H9 (cell line): ENCODE data around the gene GPC3. TPM values are rescaled to one million over a fixed set of nuclear protein-coding genes. Genes with fewer than 3 reads are reported as not detected.

ENCODE experiments used
- DNase-seq: peaks from one replicate; pipeline ENCODE4 v3.0.0-alpha.2; 2017
- H2AFZ ChIP-seq: one replicate; pipeline ENCODE4 v1.6.1; 2013; ENCODE audit warnings: mild to moderate bottlenecking, low read length, control low read depth, moderate library complexity
- H2AK5ac ChIP-seq: 2 replicates; pipeline ENCODE4 v1.6.1; 2013; ENCODE audit warnings: low read length, control low read depth, mixed read lengths; ENCODE audit not compliant: insufficient read length
- H2BK120ac ChIP-seq: one replicate; pipeline ENCODE4 v1.6.1; 2013; ENCODE audit warnings: low read depth, mild to moderate bottlenecking, low read length, control low read depth, inconsistent platforms; ENCODE audit not compliant: poor library complexity, severe bottlenecking
- H2BK12ac ChIP-seq: 2 replicates; pipeline ENCODE4 v1.6.1; 2013; ENCODE audit warnings: low read length, control low read depth, mixed read lengths, low read depth; ENCODE audit not compliant: insufficient read length
- H2BK15ac ChIP-seq: 2 replicates; pipeline ENCODE4 v1.6.1; 2013; ENCODE audit warnings: low read depth, low read length, control low read depth
- H2BK20ac ChIP-seq: one replicate; pipeline ENCODE4 v1.6.1; 2013; ENCODE audit warnings: low read depth, mild to moderate bottlenecking, low read length, control low read depth, inconsistent platforms; ENCODE audit not compliant: poor library complexity, severe bottlenecking
- H2BK5ac ChIP-seq: 2 replicates; pipeline ENCODE4 v1.6.1; 2013; ENCODE audit warnings: low read length, control low read depth, mixed read lengths; ENCODE audit not compliant: insufficient read length
- H3K14ac ChIP-seq: 2 replicates; pipeline ENCODE4 v1.6.1; 2013; ENCODE audit warnings: low read length, control low read depth; ENCODE audit not compliant: insufficient read depth
- H3K18ac ChIP-seq: 2 replicates; pipeline ENCODE4 v1.6.1; 2013; ENCODE audit warnings: low read depth, mild to moderate bottlenecking, mixed read lengths, low read length, control low read depth; ENCODE audit not compliant: insufficient read length
- H3K23ac ChIP-seq: 2 replicates; pipeline ENCODE4 v1.6.1; 2013; ENCODE audit warnings: low read length, control low read depth, mixed read lengths, low read depth; ENCODE audit not compliant: insufficient read length
- H3K23me2 ChIP-seq: 2 replicates; pipeline ENCODE4 v1.6.1; 2013; ENCODE audit warnings: low read depth, mild to moderate bottlenecking, mixed read lengths, low read length, control low read depth; ENCODE audit not compliant: insufficient read length, poor library complexity, severe bottlenecking
- H3K27ac ChIP-seq: 2 replicates; pipeline ENCODE4 v1.5.1; 2013; ENCODE audit warnings: low read length, control low read depth, mixed read lengths, low read depth; ENCODE audit not compliant: insufficient read length
- H3K27me3 ChIP-seq: 2 replicates; pipeline ENCODE4 v1.6.1; 2013; ENCODE audit warnings: low read length, control low read depth, inconsistent platforms; ENCODE audit not compliant: insufficient read depth
- H3K4ac ChIP-seq: 2 replicates; pipeline ENCODE4 v1.6.1; 2013; ENCODE audit warnings: low read depth, mild to moderate bottlenecking, control low read depth, inconsistent platforms, low read length, moderate library complexity
- H3K4me1 ChIP-seq: 2 replicates; pipeline ENCODE4 v1.6.1; 2013; ENCODE audit warnings: low read length, control low read depth, inconsistent platforms; ENCODE audit not compliant: insufficient read depth
- H3K4me2 ChIP-seq: 2 replicates; pipeline ENCODE4 v1.6.1; 2013; ENCODE audit warnings: low read length, control low read depth, mixed read lengths; ENCODE audit not compliant: insufficient read length, insufficient read depth
- H3K56ac ChIP-seq: 2 replicates; pipeline ENCODE4 v1.6.1; 2013; ENCODE audit warnings: low read depth, mild to moderate bottlenecking, mixed read lengths, low read length, control low read depth; ENCODE audit not compliant: insufficient read length
- H3K79me1 ChIP-seq: 2 replicates; pipeline ENCODE4 v1.6.1; 2013; ENCODE audit warnings: low read depth, mild to moderate bottlenecking, moderate library complexity, low read length, control low read depth, inconsistent platforms; ENCODE audit not compliant: insufficient read depth, poor library complexity, severe bottlenecking
- H3K79me2 ChIP-seq: 2 replicates; pipeline ENCODE4 v1.6.1; 2013; ENCODE audit warnings: low read length, control low read depth, inconsistent platforms; ENCODE audit not compliant: insufficient read depth
- H3K9ac ChIP-seq: 2 replicates; pipeline ENCODE4 v1.6.1; 2013; ENCODE audit warnings: low read length, control low read depth, mixed read lengths; ENCODE audit not compliant: insufficient read length; ENCODE audit errors: extremely low read depth
- H3K9me3 ChIP-seq: one replicate; pipeline ENCODE4 v1.6.1; 2013; ENCODE audit warnings: low read depth, low read length, inconsistent platforms; ENCODE audit not compliant: control insufficient read depth
- H3T11ph ChIP-seq: one replicate; pipeline ENCODE4 v1.6.1; 2013; ENCODE audit warnings: mild to moderate bottlenecking, low read length, control low read depth, inconsistent platforms
- H4K20me1 ChIP-seq: one replicate; pipeline ENCODE4 v1.6.1; 2013; ENCODE audit not compliant: control insufficient read depth, insufficient read length, insufficient read depth
- H4K5ac ChIP-seq: 2 replicates; pipeline ENCODE4 v1.6.1; 2013; ENCODE audit warnings: low read depth, mild to moderate bottlenecking, mixed read lengths, low read length, control low read depth; ENCODE audit not compliant: insufficient read length
- H4K8ac ChIP-seq: replicated peaks from 2 replicates; pipeline ENCODE4 v1.6.1; 2013; ENCODE audit warnings: low read length, control low read depth, mixed read lengths, low read depth; ENCODE audit not compliant: insufficient read length
- H4K91ac ChIP-seq: 2 replicates; pipeline ENCODE4 v1.6.1; 2013; ENCODE audit warnings: low read depth, mild to moderate bottlenecking, moderate library complexity, mixed read lengths, low read length, control low read depth; ENCODE audit not compliant: insufficient read length
- H3K27ac Mint-ChIP-seq, 3 experiments: 2 replicates in 2 of 3; 3 replicates in 1 of 3; pipeline ENCODE4 v1.8.0; 2020 to 2021; ENCODE audit warnings: mixed read lengths in 3 of 3, mild to moderate bottlenecking in 1 of 3, moderate library complexity in 1 of 3
- H3K27me3 Mint-ChIP-seq: 2 replicates; pipeline ENCODE4 v1.8.0; 2021; ENCODE audit warnings: low read depth, mild to moderate bottlenecking, moderate library complexity, mixed read lengths
- H3K36me3 Mint-ChIP-seq, 3 experiments: 2 replicates in 2 of 3; 3 replicates in 1 of 3; pipeline ENCODE4 v1.8.0; 2020 to 2021; ENCODE audit warnings: low read depth in 3 of 3, mixed read lengths in 3 of 3; ENCODE audit not compliant: insufficient read depth in 1 of 3
- H3K4me1 Mint-ChIP-seq, 2 experiments: 2 replicates each; pipeline ENCODE4 v1.8.0; 2020; ENCODE audit warnings: mixed read lengths in 2 of 2
- H3K4me3 Mint-ChIP-seq, 2 experiments: 2 replicates in 1 of 2; 3 replicates in 1 of 2; pipeline ENCODE4 v1.8.0; 2020 to 2021; ENCODE audit warnings: mild to moderate bottlenecking in 2 of 2, mixed read lengths in 2 of 2, moderate library complexity in 1 of 2
- H3K9me3 Mint-ChIP-seq, 2 experiments: 2 replicates in 1 of 2; 3 replicates in 1 of 2; pipeline ENCODE4 v1.8.0; 2020; ENCODE audit warnings: mild to moderate bottlenecking in 2 of 2, mixed read lengths in 2 of 2, moderate library complexity in 1 of 2
- CTCF ChIP-seq: fragments of 200-600 bp; sonication (generic); conservative IDR thresholded peaks from 3 replicates; pipeline ENCODE4 v1.8.0; 2021; ENCODE audit warnings: antibody characterized with exemption, mild to moderate bottlenecking
- WGBS: extraction: QIAGEN DNeasy Blood & Tissue Kit; methylation state at CpG from one replicate; pipeline ENCODE4 v1.1.7; 2013; ENCODE audit warnings: missing lambda C conversion rate, low lambda C conversion rate, mixed read lengths; ENCODE audit not compliant: insufficient read length; ENCODE audit errors: extremely low coverage; 5-methylcytosine and 5-hydroxymethylcytosine counted together
- total RNA-seq: library from RNA; stranded (reverse); gene quantifications from 2 replicates; pipeline ENCODE4 v1.2.1, GENCODE V29; 2021

The GPC3 gene
- total RNA-seq, 1 experiment from 2014 or later, result 108 TPM

GRCh38 chrX:134004084-134004483 is 18.7 kb upstream of the GPC3 start:
- Mint-ChIP-seq H3K27me3 (0 out of 2 replicates have a peak, but pooled peaks cover 3% of the 10 kb centered on the region), H3K27ac (no peak overlapping the region; a peak in 1 of 7 replicates), H3K4me3 (no peak overlapping the region), H3K4me1 (peaks cover 29 to 43% of the 10 kb centered on the region in 2 experiments), H3K36me3 (no peaks in the 10 kb centered on the region), H3K9me3 (no peaks in the 10 kb centered on the region)
- no peak overlapping the region for H2BK15ac ChIP-seq
- no peak overlapping the region for H3K56ac ChIP-seq
- H3K4me2 ChIP-seq, result no peak overlapping the region
- H2BK5ac ChIP-seq, result no peak overlapping the region
- H4K20me1 ChIP-seq, result no peaks in the 10 kb centered on the region
- H3K27me3 ChIP-seq, result no peaks in the 10 kb centered on the region
- no peaks in the 10 kb centered on the region for H3K9me3 ChIP-seq
- no peaks in the 10 kb centered on the region for H3K79me2 ChIP-seq
- H3T11ph ChIP-seq, result no peak overlapping the region
- no peaks in the 10 kb centered on the region for H3K23me2 ChIP-seq
- H3K9ac ChIP-seq, result no peak overlapping the region
- no peak overlapping the region for H4K5ac ChIP-seq
- no peak overlapping the region for H4K8ac ChIP-seq
- H2BK12ac ChIP-seq, result no peak overlapping the region
- H3K14ac ChIP-seq, result no peak overlapping the region
- H2BK20ac ChIP-seq, result no peak overlapping the region
- no peak overlapping the region for H3K18ac ChIP-seq
- no peaks in the 10 kb centered on the region for H3K4me1 ChIP-seq
- no CpG with 5 or more reads among the region's 2 CpGs for WGBS
- H2AFZ ChIP-seq, result no peak overlapping the region
- no peak overlapping the region for H2BK120ac ChIP-seq
- H3K27ac ChIP-seq, result no peak overlapping the region
- H2AK5ac ChIP-seq, result no peak overlapping the region
- no peak overlapping the region for H3K23ac ChIP-seq
- no peak overlapping the region for H4K91ac ChIP-seq
- no peak for DNase-seq
- no peak overlapping the region for H3K4ac ChIP-seq
- TF ChIP-seq CTCF, result no peak
- no peaks in the 10 kb centered on the region for H3K79me1 ChIP-seq
